Measurements from ENCODE around the gene HIRA.

GRCh38 chr22:19404676-19405075 is 26.9 kb downstream of the HIRA start:
- TF ChIP-seq, protein P1, sequence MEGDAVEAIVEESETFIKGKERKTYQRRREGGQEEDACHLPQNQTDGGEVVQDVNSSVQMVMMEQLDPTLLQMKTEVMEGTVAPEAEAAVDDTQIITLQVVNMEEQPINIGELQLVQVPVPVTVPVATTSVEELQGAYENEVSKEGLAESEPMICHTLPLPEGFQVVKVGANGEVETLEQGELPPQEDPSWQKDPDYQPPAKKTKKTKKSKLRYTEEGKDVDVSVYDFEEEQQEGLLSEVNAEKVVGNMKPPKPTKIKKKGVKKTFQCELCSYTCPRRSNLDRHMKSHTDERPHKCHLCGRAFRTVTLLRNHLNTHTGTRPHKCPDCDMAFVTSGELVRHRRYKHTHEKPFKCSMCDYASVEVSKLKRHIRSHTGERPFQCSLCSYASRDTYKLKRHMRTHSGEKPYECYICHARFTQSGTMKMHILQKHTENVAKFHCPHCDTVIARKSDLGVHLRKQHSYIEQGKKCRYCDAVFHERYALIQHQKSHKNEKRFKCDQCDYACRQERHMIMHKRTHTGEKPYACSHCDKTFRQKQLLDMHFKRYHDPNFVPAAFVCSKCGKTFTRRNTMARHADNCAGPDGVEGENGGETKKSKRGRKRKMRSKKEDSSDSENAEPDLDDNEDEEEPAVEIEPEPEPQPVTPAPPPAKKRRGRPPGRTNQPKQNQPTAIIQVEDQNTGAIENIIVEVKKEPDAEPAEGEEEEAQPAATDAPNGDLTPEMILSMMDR (IDR thresholded peaks at IDR 0.05; ENCODE audit: low read depth, low read length, missing input control) = no peak
- TF ChIP-seq JUND (IDR thresholded peaks at IDR 0.05) (no peak), GABPA (IDR thresholded peaks at IDR 0.05 in 1 of 2, conservative IDR thresholded peaks at IDR 0.05 in 1 of 2) (no peak)
- TF ChIP-seq, protein P2, sequence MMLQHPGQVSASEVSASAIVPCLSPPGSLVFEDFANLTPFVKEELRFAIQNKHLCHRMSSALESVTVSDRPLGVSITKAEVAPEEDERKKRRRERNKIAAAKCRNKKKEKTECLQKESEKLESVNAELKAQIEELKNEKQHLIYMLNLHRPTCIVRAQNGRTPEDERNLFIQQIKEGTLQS (IDR thresholded peaks at IDR 0.05) = no peak
